ENCODE measurements around the gene SAMM50.

- TF ChIP-seq, protein P1, sequence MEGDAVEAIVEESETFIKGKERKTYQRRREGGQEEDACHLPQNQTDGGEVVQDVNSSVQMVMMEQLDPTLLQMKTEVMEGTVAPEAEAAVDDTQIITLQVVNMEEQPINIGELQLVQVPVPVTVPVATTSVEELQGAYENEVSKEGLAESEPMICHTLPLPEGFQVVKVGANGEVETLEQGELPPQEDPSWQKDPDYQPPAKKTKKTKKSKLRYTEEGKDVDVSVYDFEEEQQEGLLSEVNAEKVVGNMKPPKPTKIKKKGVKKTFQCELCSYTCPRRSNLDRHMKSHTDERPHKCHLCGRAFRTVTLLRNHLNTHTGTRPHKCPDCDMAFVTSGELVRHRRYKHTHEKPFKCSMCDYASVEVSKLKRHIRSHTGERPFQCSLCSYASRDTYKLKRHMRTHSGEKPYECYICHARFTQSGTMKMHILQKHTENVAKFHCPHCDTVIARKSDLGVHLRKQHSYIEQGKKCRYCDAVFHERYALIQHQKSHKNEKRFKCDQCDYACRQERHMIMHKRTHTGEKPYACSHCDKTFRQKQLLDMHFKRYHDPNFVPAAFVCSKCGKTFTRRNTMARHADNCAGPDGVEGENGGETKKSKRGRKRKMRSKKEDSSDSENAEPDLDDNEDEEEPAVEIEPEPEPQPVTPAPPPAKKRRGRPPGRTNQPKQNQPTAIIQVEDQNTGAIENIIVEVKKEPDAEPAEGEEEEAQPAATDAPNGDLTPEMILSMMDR (IDR thresholded peaks at IDR 0.05 in 8 of 11, conservative IDR thresholded peaks at IDR 0.05 in 3 of 11), result no peak
- no peak for TF ChIP-seq POLR2AphosphoS5 (IDR thresholded peaks at IDR 0.05)
- no peak for TF ChIP-seq POLR2A (IDR thresholded peaks at IDR 0.05)
These were observed 13.4 kb downstream of the SAMM50 start for GRCh38 chr22:43968614-43969013.
